Midbrain (tissue), 1 donor: ENCODE measurements around the gene TRA2A.
"Not testable (repeated sequence)": the region's sequence is repeated elsewhere in the genome, so short reads cannot be mapped to it uniquely, and the experiment has no call there.

Source experiments
- DNase-seq: peaks from one replicate; lab custom pipeline; 2025; lab: John Stamatoyannopoulos, UW

The TRA2A gene

GRCh38 chr7:23494009-23494408 is 37.8 kb downstream of the TRA2A start:
- no peak for DNase-seq

- DNase-seq, result no peak
Observed at GRCh38 chr7:23491502-23491901, 40.3 kb downstream of the TRA2A start.

GRCh38 chr7:23490357-23491135 is 41.2 kb downstream of the TRA2A start:
- peak; percentile 43 for DNase-seq

- not testable (repeated sequence) for DNase-seq
Observed at GRCh38 chr7:23488714-23489113, 43.1 kb downstream of the TRA2A start.

- DNase-seq, result no peak
Observed at GRCh38 chr7:23487670-23488069, 44.1 kb downstream of the TRA2A start.

GRCh38 chr7:23486002-23486773 is 45.6 kb downstream of the TRA2A start:
- no peak for DNase-seq

- DNase-seq, result no peak
Observed at GRCh38 chr7:23482686-23483085, 49.1 kb downstream of the TRA2A start.

- DNase-seq, result no peak
Observed at GRCh38 chr7:23477962-23478866, 53.6 kb downstream of the TRA2A start.

- no peak for DNase-seq
Observed at GRCh38 chr7:23477157-23477499, 54.7 kb downstream of the TRA2A start.

GRCh38 chr7:23476286-23477156 is 55.3 kb downstream of the TRA2A start:
- no peak for DNase-seq

- DNase-seq, result no peak
Observed at GRCh38 chr7:23475576-23475839, 56.3 kb downstream of the TRA2A start.

GRCh38 chr7:23474829-23475575 is 56.8 kb downstream of the TRA2A start:
- DNase-seq, result no peak

- no peak for DNase-seq
Observed at GRCh38 chr7:23474094-23474828, 57.5 kb downstream of the TRA2A start.

GRCh38 chr7:23473844-23474093 is 58.0 kb downstream of the TRA2A start:
- no peak for DNase-seq

- no peak for DNase-seq
Observed at GRCh38 chr7:23472956-23473843, 58.6 kb downstream of the TRA2A start.

- no peak for DNase-seq
Observed at GRCh38 chr7:23472556-23472955, 59.2 kb downstream of the TRA2A start.

GRCh38 chr7:23472046-23472445 is 59.7 kb downstream of the TRA2A start:
- no peak for DNase-seq

- no peak for DNase-seq
Observed at GRCh38 chr7:23471106-23471859, 60.5 kb downstream of the TRA2A start.
